SK-N-SH (cell line): Measurements from ENCODE around the gene RWDD4. TPM values are rescaled to one million over a fixed set of nuclear protein-coding genes. Genes with fewer than 3 reads are reported as not detected.

Experiments
- CTCF ChIA-PET: fragments of 300-600, 350-600 bp; formaldehyde crosslinking; extraction: SDS; loops from one replicate; lab custom pipeline; 2021; lab: Yijun Ruan, JAX
- POLR2A ChIA-PET: fragments of 350-600 bp; sonication (Branson Sonifier 250); formaldehyde crosslinking; extraction: SDS; loops from one replicate; lab custom pipeline; 2020; ENCODE audit warnings: antibody characterized with exemption, inconsistent platforms; lab: Yijun Ruan, JAX
- DNase-seq: peaks from one replicate; pipeline ENCODE4 v3.0.0; 2012
- H2AFZ ChIP-seq: fragments of 200-600 bp; sonication (generic); 2 replicates; pipeline ENCODE4 v1.8.1; 2016; ENCODE audit warnings: antibody characterized with exemption, mild to moderate bottlenecking, low read depth
- H3F3A ChIP-seq: fragments of 200-600 bp; sonication (generic); replicated peaks from 2 replicates; pipeline ENCODE3; 2016; ENCODE audit warnings: antibody characterized with exemption, mild to moderate bottlenecking; ENCODE audit not compliant: insufficient read depth
- H3K27ac ChIP-seq, 2 experiments: fragments of 200-500 bp in 1 of 2; fragments of 200-600 bp in 1 of 2; sonication (Bioruptor generic) in 1 of 2; sonication (generic), shearing (Covaris generic) in 1 of 2; 2 replicates each; pipeline versions ENCODE4 v1.5.1 to v1.6.1; 2014 to 2016; ENCODE audit warnings: low read depth in 2 of 2, inconsistent platforms in 1 of 2, low read length in 1 of 2, mild to moderate bottlenecking in 1 of 2, mixed read lengths in 1 of 2
- H3K27me3 ChIP-seq: fragments of 200-600 bp; sonication (generic), shearing (Covaris generic); 2 replicates; pipeline ENCODE4 v1.6.1; 2016; ENCODE audit warnings: mixed run types; ENCODE audit not compliant: insufficient read depth
- H3K36me3 ChIP-seq, 2 experiments: fragments of 200-500 bp in 1 of 2; fragments of 200-600 bp in 1 of 2; sonication (Bioruptor generic) in 1 of 2; sonication (generic) in 1 of 2; replicated peaks in 1 of 2; 2 replicates each; pipeline versions ENCODE3 to v1.5.1; 2014 to 2016; ENCODE audit warnings: low read length in 1 of 2, mild to moderate bottlenecking in 1 of 2; ENCODE audit not compliant: insufficient read depth in 2 of 2, control insufficient read depth in 1 of 2
- H3K4me1 ChIP-seq, 2 experiments: fragments of 200-500 bp in 1 of 2; fragments of 200-600 bp in 1 of 2; sonication (Bioruptor generic) in 1 of 2; sonication (generic), shearing (Covaris generic) in 1 of 2; 2 replicates each; pipeline versions ENCODE4 v1.5.1 to v1.6.1; 2014 to 2016; ENCODE audit warnings: low read depth in 1 of 2, low read length in 1 of 2, mixed run types in 1 of 2; ENCODE audit not compliant: insufficient read depth in 2 of 2, control insufficient read depth in 1 of 2
- H3K4me2 ChIP-seq: fragments of 200-600 bp; sonication (generic), shearing (Covaris generic); 2 replicates; pipeline ENCODE4 v1.6.1; 2017; ENCODE audit warnings: mixed run types
- H3K4me3 ChIP-seq, 2 experiments: fragments of 200-500 bp in 1 of 2; fragments of 200-600 bp in 1 of 2; sonication (Bioruptor generic) in 1 of 2; sonication (generic), shearing (Covaris generic) in 1 of 2; 2 replicates each; pipeline versions ENCODE4 v1.5.1 to v1.8.1; 2014 to 2016; ENCODE audit warnings: low read depth in 2 of 2, inconsistent platforms in 1 of 2, low read length in 1 of 2, mild to moderate bottlenecking in 1 of 2, mixed read lengths in 1 of 2, moderate library complexity in 1 of 2
- H3K79me2 ChIP-seq: fragments of 200-600 bp; sonication (generic); 2 replicates; pipeline ENCODE4 v1.8.1; 2017; ENCODE audit warnings: mild to moderate bottlenecking; ENCODE audit not compliant: insufficient read depth
- H3K9ac ChIP-seq: fragments of 200-600 bp; sonication (generic); 2 replicates; pipeline ENCODE4 v1.6.1; 2017; ENCODE audit warnings: mixed run types
- H3K9me2 ChIP-seq: fragments of 200-600 bp; sonication (generic); 2 replicates; pipeline ENCODE4 v1.6.1; 2017; ENCODE audit warnings: mixed run types
- H3K9me3 ChIP-seq: fragments of 200-600 bp; sonication (generic); 2 replicates; pipeline ENCODE4 v1.6.1; 2017; ENCODE audit warnings: mixed run types, mild to moderate bottlenecking, moderate library complexity
- H4K20me1 ChIP-seq: fragments of 200-600 bp; sonication (generic); 2 replicates; pipeline ENCODE4 v1.6.1; 2017; ENCODE audit warnings: mild to moderate bottlenecking, mixed run types; ENCODE audit not compliant: insufficient read depth
- ELF1 ChIP-seq: IDR thresholded peaks from 2 replicates; pipeline ENCODE4 v1.4.0; 2012
- FOSL2 ChIP-seq: IDR thresholded peaks from 2 replicates; pipeline ENCODE4 v1.4.0; 2012; ENCODE audit warnings: low read depth, mild to moderate bottlenecking, moderate library complexity, borderline replicate concordance
- FOXJ3 ChIP-seq: sonication (generic); formaldehyde crosslinking; IDR thresholded peaks from 2 replicates; pipeline ENCODE4 v1.5.1; 2020; ENCODE audit warnings: mild to moderate bottlenecking, missing genetic modification reagents
- FOXM1 ChIP-seq: IDR thresholded peaks from 2 replicates; pipeline ENCODE4 v1.4.0; 2012; ENCODE audit warnings: low read depth, mild to moderate bottlenecking
- GATA2 ChIP-seq: sonication (generic); formaldehyde crosslinking; IDR thresholded peaks from 2 replicates; pipeline ENCODE4 v1.5.0; 2020; ENCODE audit warnings: mild to moderate bottlenecking, missing genetic modification reagents
- MEF2A ChIP-seq: IDR thresholded peaks from 2 replicates; pipeline ENCODE4 v1.4.0; 2012; ENCODE audit warnings: low read depth, borderline replicate concordance
- NRF1 ChIP-seq: IDR thresholded peaks from 2 replicates; pipeline ENCODE4 v1.6.1; 2012; ENCODE audit warnings: low read depth, mild to moderate bottlenecking, low read length
- PBX3 ChIP-seq: IDR thresholded peaks from 2 replicates; pipeline ENCODE4; 2012
- RAD21 ChIP-seq: IDR thresholded peaks from 2 replicates; pipeline ENCODE4 v1.6.1; 2012; ENCODE audit warnings: mild to moderate bottlenecking, low read length
- USF1 ChIP-seq: IDR thresholded peaks from 2 replicates; pipeline ENCODE4 v1.4.0; 2012; ENCODE audit warnings: low read depth, borderline replicate concordance
- YY1 ChIP-seq: IDR thresholded peaks from 2 replicates; pipeline ENCODE4 v1.4.0; 2012; ENCODE audit warnings: low read depth, mild to moderate bottlenecking
- WGBS: methylation state at CpG from one replicate; pipeline ENCODE4 v1.1.6; 2017; ENCODE audit warnings: low lambda C conversion rate; 5-methylcytosine and 5-hydroxymethylcytosine counted together
- polyA plus RNA-seq, 3 experiments: library from polyadenylated mRNA; depleted of rRNA; stranded (reverse); fragments of >200 nt; gene quantifications; 2 replicates each; pipeline ENCODE4 v1.2.3, GENCODE V29; 2012
- TF ChIP-seq, protein P1 (sequence below): IDR thresholded peaks from 2 replicates; pipeline ENCODE4 v1.4.0; 2012; ENCODE audit warnings: low read depth, borderline replicate concordance
- TF ChIP-seq, protein P2 (sequence below): fragments of 150-350 bp; IDR thresholded peaks from 2 replicates; pipeline ENCODE4 v1.6.1; 2016; ENCODE audit warnings: mild to moderate bottlenecking, low read depth, low read length

The RWDD4 gene
- polyA plus RNA-seq, 1 of the 3 experiments (the other 2 are of a cell fraction), result 7.7 TPM

GRCh38 chr4:183610613-183611012 lies 48.4 kb downstream of the RWDD4 start:
- TF ChIP-seq GATA2, result no peak
- 0 out of 2 replicates have a peak, but pooled peaks have one; percentile 13 for TF ChIP-seq USF1
- Histone ChIP-seq H3K4me3 (no peak overlapping the region), H3F3A (no peaks in the 10 kb centered on the region), H3K9me2 (no peaks in the 10 kb centered on the region), H3K4me2 (no peak overlapping the region), H3K9me3 (no peaks in the 10 kb centered on the region), H3K79me2 (no peaks in the 10 kb centered on the region), H4K20me1 (no peaks in the 10 kb centered on the region), H3K27ac (no peak overlapping the region), H3K4me1 (no peaks in the 10 kb centered on the region), H3K9ac (no peak overlapping the region), H3K27me3 (no peaks in the 10 kb centered on the region), H3K36me3 (no peaks in the 10 kb centered on the region), H2AFZ (no peak overlapping the region)
- 85% methylated on average over 7 of the region's 7 CpGs for WGBS
- CTCF ChIA-PET, result no interaction called here
- POLR2A ChIA-PET, result no interaction called here
- DNase-seq, result no peak

DNA sequence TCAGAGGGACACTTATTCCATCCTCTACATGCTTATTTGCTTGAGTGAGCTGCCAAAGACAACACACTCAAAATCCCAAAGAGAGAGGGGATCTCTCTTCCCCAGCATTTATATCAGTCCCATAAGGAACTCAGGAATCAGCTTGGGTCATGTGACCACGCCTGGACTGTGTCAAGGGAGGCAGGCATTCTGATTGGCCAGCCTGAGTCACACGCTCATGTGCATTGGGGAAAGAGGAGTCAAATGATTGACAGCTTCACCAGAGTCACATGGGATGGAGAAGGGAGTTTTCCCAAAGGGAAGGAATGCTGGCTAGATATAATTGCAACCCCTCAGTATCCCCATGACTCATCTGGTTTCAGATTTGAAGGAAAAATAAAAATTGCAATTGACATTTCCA lies 49.0 kb downstream of the RWDD4 start:
- CTCF ChIA-PET, result interaction anchor here (1.1 kb wide), 1 partner anchor 10 kb away, joined by 3 read pairs; no protein-coding TSS in a partner anchor
- Histone ChIP-seq H3K36me3 (no peaks in the 10 kb centered on the region), H2AFZ (peak overlapping the region; percentile 59; the same call in 1 of the 2 replicates), H3K27me3 (no peaks in the 10 kb centered on the region), H3K4me3 (no peak overlapping the region), H4K20me1 (no peaks in the 10 kb centered on the region), H3K27ac (no peak overlapping the region), H3K4me1 (no peaks in the 10 kb centered on the region), H3K9ac (no peak overlapping the region), H3K9me2 (no peaks in the 10 kb centered on the region), H3K9me3 (no peaks in the 10 kb centered on the region), H3F3A (no peaks in the 10 kb centered on the region), H3K79me2 (no peaks in the 10 kb centered on the region), H3K4me2 (no peak overlapping the region)
- 79% methylated on average over 2 of the region's 2 CpGs for WGBS
- TF ChIP-seq USF1 (peak; percentile 81), YY1 (no peak), RAD21 (no peak), NRF1 (no peak), ELF1 (no peak), FOXJ3 (no peak), FOXM1 (no peak), PBX3 (peak; percentile 49), MEF2A (no peak), FOSL2 (no peak)
- TF ChIP-seq, protein P1, sequence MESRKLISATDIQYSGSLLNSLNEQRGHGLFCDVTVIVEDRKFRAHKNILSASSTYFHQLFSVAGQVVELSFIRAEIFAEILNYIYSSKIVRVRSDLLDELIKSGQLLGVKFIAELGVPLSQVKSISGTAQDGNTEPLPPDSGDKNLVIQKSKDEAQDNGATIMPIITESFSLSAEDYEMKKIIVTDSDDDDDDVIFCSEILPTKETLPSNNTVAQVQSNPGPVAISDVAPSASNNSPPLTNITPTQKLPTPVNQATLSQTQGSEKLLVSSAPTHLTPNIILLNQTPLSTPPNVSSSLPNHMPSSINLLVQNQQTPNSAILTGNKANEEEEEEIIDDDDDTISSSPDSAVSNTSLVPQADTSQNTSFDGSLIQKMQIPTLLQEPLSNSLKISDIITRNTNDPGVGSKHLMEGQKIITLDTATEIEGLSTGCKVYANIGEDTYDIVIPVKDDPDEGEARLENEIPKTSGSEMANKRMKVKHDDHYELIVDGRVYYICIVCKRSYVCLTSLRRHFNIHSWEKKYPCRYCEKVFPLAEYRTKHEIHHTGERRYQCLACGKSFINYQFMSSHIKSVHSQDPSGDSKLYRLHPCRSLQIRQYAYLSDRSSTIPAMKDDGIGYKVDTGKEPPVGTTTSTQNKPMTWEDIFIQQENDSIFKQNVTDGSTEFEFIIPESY, result no peak
- TF ChIP-seq, protein P2, sequence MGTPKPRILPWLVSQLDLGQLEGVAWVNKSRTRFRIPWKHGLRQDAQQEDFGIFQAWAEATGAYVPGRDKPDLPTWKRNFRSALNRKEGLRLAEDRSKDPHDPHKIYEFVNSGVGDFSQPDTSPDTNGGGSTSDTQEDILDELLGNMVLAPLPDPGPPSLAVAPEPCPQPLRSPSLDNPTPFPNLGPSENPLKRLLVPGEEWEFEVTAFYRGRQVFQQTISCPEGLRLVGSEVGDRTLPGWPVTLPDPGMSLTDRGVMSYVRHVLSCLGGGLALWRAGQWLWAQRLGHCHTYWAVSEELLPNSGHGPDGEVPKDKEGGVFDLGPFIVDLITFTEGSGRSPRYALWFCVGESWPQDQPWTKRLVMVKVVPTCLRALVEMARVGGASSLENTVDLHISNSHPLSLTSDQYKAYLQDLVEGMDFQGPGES, result no peak
- POLR2A ChIA-PET, result no interaction called here
- DNase-seq, result peak; percentile 29
